HepG2 (cell line): ENCODE data around the gene PRKD2. TPM values are rescaled to one million over a fixed set of nuclear protein-coding genes. Genes with fewer than 3 reads are reported as not detected.

Experiments
- ATAC-seq: fragments of 200-7000 bp; cut with Tn5 transposase; 3 replicates; pipeline ENCODE4 v1.9.1; 2020; ENCODE audit warnings: mild to moderate bottlenecking, moderate library complexity
- BruUV-seq: library from RNA; stranded (reverse); fragments of 400-500 nt; replicated peaks from 2 replicates; lab custom pipeline; 2021; lab: Mats Ljungman, UMichigan
- CTCF ChIA-PET: fragments of 300-600 bp; formaldehyde crosslinking; extraction: SDS; loops from one replicate; lab custom pipeline; 2021; ENCODE audit warnings: low total read pairs, inconsistent platforms, low intra/inter-chr PET ratio; lab: Yijun Ruan, JAX
- POLR2A ChIA-PET: fragments of 350-600 bp; sonication (Branson Sonifier 250); formaldehyde crosslinking; loops from one replicate; lab custom pipeline; 2020; ENCODE audit warnings: antibody characterized with exemption, inconsistent platforms; lab: Yijun Ruan, JAX
- DNase-seq: peaks from one replicate; pipeline ENCODE4 v3.0.0-alpha.2; 2015; ENCODE audit warnings: low spot score
- FAIRE-seq: peaks from 3 replicates; lab custom pipeline; 2011; peaks lifted over from hg19 to GRCh38; lab: Jason Lieb, UNC
- H2AFZ ChIP-seq: one replicate; pipeline ENCODE4 v1.6.1; 2011; ENCODE audit warnings: low read length, inconsistent platforms
- H3K27ac ChIP-seq: fragments of 300-600 bp; 3 replicates; pipeline ENCODE4 v1.8.0; 2011; ENCODE audit warnings: mixed run types, mild to moderate bottlenecking, mixed read lengths, low read length, inconsistent platforms; ENCODE audit not compliant: insufficient read depth; ENCODE audit errors: extremely low read length
- H3K27me3 ChIP-seq, 2 experiments: fragments of 200-600 bp in 1 of 2; 2 replicates in 1 of 2; 3 replicates in 1 of 2; pipeline versions ENCODE4 v1.6.0 to v1.8.0; 2011; ENCODE audit warnings: low read length in 2 of 2, mild to moderate bottlenecking in 2 of 2, moderate library complexity in 2 of 2, inconsistent platforms in 1 of 2; ENCODE audit not compliant: insufficient read depth in 2 of 2, control insufficient read depth in 1 of 2
- H3K36me3 ChIP-seq, 2 experiments: fragments of 200-600 bp in 1 of 2; replicated peaks in 1 of 2; 2 replicates in 1 of 2; 3 replicates in 1 of 2; pipeline versions ENCODE4 v1.5.1 to v1.8.0; 2011; ENCODE audit warnings: low read length in 2 of 2, inconsistent platforms in 1 of 2; ENCODE audit not compliant: insufficient read depth in 2 of 2, control insufficient read depth in 1 of 2
- H3K4me1 ChIP-seq: 2 replicates; pipeline ENCODE4 v1.5.1; 2012; ENCODE audit warnings: low read length, inconsistent platforms; ENCODE audit not compliant: insufficient read depth
- H3K4me2 ChIP-seq: 2 replicates; pipeline ENCODE4 v1.6.0; 2011; ENCODE audit warnings: low read depth, low read length, inconsistent platforms
- H3K4me3 ChIP-seq, 3 experiments: fragments of 200-600 bp in 1 of 3; sonication (generic), shearing (Covaris generic) in 1 of 3; replicated peaks in 1 of 3; 2 replicates each; pipeline ENCODE4 v1.5.1; 2011 to 2016; ENCODE audit warnings: low read length in 3 of 3, inconsistent platforms in 2 of 3, low read depth in 2 of 3, mild to moderate bottlenecking in 2 of 3, control low read depth in 1 of 3, mixed read lengths in 1 of 3; ENCODE audit not compliant: insufficient read depth in 1 of 3
- H3K79me2 ChIP-seq: one replicate; pipeline ENCODE4 v1.6.1; 2011; ENCODE audit warnings: low read length, inconsistent platforms; ENCODE audit not compliant: insufficient read depth
- H3K9ac ChIP-seq: 2 replicates; pipeline ENCODE4 v1.6.0; 2011; ENCODE audit warnings: mild to moderate bottlenecking, low read depth, low read length, inconsistent platforms; ENCODE audit not compliant: insufficient read depth
- H3K9me3 ChIP-seq: 2 replicates; pipeline ENCODE4 v1.5.1; 2012; ENCODE audit warnings: mild to moderate bottlenecking, low read length
- H4K20me1 ChIP-seq: 2 replicates; pipeline ENCODE4 v1.6.0; 2011; ENCODE audit warnings: inconsistent platforms, mild to moderate bottlenecking, low read length, moderate library complexity; ENCODE audit not compliant: insufficient read depth
- HNRNPL ChIP-seq: fragments of 200-400 bp; formaldehyde crosslinking; IDR thresholded peaks from 2 replicates; pipeline ENCODE4 v1.6.1; 2017; ENCODE audit warnings: mild to moderate bottlenecking, low read depth, low read length
- PBX2 ChIP-seq: IDR thresholded peaks from 2 replicates; pipeline ENCODE4 v1.6.1; 2016; ENCODE audit warnings: control low read depth
- U2AF1 ChIP-seq: fragments of 200-400 bp; formaldehyde crosslinking; optimal IDR thresholded peaks from 2 replicates; pipeline ENCODE3; 2017; ENCODE audit warnings: mild to moderate bottlenecking, low read depth, low read length
- ZFP91 ChIP-seq: sonication (generic); formaldehyde crosslinking; IDR thresholded peaks from 2 replicates; pipeline ENCODE4 v1.9.0; 2022; ENCODE audit warnings: missing genetic modification reagents, mild to moderate bottlenecking, borderline replicate concordance
- ZNF44 ChIP-seq: sonication (generic); formaldehyde crosslinking; IDR thresholded peaks from 2 replicates; pipeline ENCODE4 v1.5.1; 2020; ENCODE audit warnings: mild to moderate bottlenecking, missing genetic modification reagents
- WGBS: methylation state at CpG from one replicate; pipeline ENCODE4 v1.1.6; 2017; ENCODE audit warnings: low lambda C conversion rate; 5-methylcytosine and 5-hydroxymethylcytosine counted together
- in situ Hi-C: cut with HindIII; loops from 2 replicates; pipeline ENCODE4 v1.10.0; 2017; ENCODE audit warnings: low pct_unique_long_range_greater_than_20kb; ENCODE audit not compliant: extremely low pct_ligation_motif_present
- intact Hi-C: fragments of 100-400 bp; cut with micrococcal nuclease; formaldehyde crosslinking; loops from one replicate; pipeline ENCODE4 v1.10.0; 2022; ENCODE audit not compliant: unreplicated experiment
- polyA plus RNA-seq, 8 experiments: library from polyadenylated mRNA; depleted of rRNA in 3 of 8; stranded (reverse) in 7 of 8; unstranded in 1 of 8; fragments of >200 nt; fragmentation: Illumina TruSeq in 4 of 8; extraction: Trizol in 4 of 8; gene quantifications; 2 replicates each; pipeline versions ENCODE4 v1.2.1 to v1.2.3, GENCODE V29; 2011 to 2016; ENCODE audit warnings: low read depth in 4 of 8, missing spikeins in 1 of 8, mixed read lengths in 1 of 8; ENCODE audit not compliant: insufficient read depth in 1 of 8
- total RNA-seq, 5 experiments: library from RNA; depleted of rRNA; stranded (reverse); fragments of >200 nt; fragmentation: Illumina TruSeq; extraction: Trizol; gene quantifications; 2 replicates each; pipeline ENCODE4 v1.2.3, GENCODE V29; 2016; ENCODE audit warnings: low read depth in 1 of 5

Gene PRKD2
- total and polyA plus RNA-seq, 2 of the 13 experiments (the other 11 are each of a cell fraction or from before 2014, with no cell fraction given) = 6.7 to 7.3 TPM

GRCh38 chr19:46718157-46718933 lies 1.4 kb upstream of the PRKD2 start:
- Histone ChIP-seq H3K27me3 (no peaks in the 10 kb centered on the region; a peak in 1 of 5 replicates), H4K20me1 (no peaks in the 10 kb centered on the region), H3K9me3 (no peaks in the 10 kb centered on the region), H2AFZ (no peak overlapping the region), H3K4me3 (no peak overlapping the region), H3K9ac (no peak overlapping the region), H3K79me2 (peaks cover 20% of the 10 kb centered on the region), H3K36me3 (peaks cover 9 to 20% of the 10 kb centered on the region in 2 experiments), H3K4me1 (peaks cover 27% of the 10 kb centered on the region), H3K27ac (no peak overlapping the region), H3K4me2 (no peak overlapping the region)
- in situ Hi-C loops (no loop called here), intact Hi-C loops (no loop called here)
- BruUV-seq = no TSS peak
- ATAC-seq = no peak
- ChIA-PET CTCF (no interaction called here), POLR2A (no interaction called here)
- 92% methylated on average over 10 of the region's 17 CpGs for WGBS
- TF ChIP-seq HNRNPL (0 out of 2 replicates have a peak, but pooled peaks have one; percentile 17), U2AF1 (no peak), PBX2 (CRISPR knock-in tag) (peak; percentile 51; the same call in 1 of the 2 replicates), ZFP91 (0 out of 2 replicates have a peak, but pooled peaks have one; percentile 32), ZNF44 (CRISPR knock-in tag) (no peak)
- FAIRE-seq = no peak
- no peak for DNase-seq
